Progenitor cell of endocrine pancreas (in vitro differentiated cells): ENCODE data around the gene H1-8. TPM values are rescaled to one million over a fixed set of nuclear protein-coding genes. Genes with fewer than 3 reads are reported as not detected.

Experiments used
- DNase-seq: peaks from one replicate; pipeline ENCODE4 v3.0.0; 2021; ENCODE audit warnings: low spot score; ENCODE audit not compliant: unreplicated experiment
- H3K27ac Mint-ChIP-seq: 2 replicates; pipeline ENCODE4 v1.8.0; 2021; ENCODE audit warnings: mild to moderate bottlenecking, moderate library complexity, mixed read lengths
- H3K27me3 Mint-ChIP-seq: 2 replicates; pipeline ENCODE4 v1.8.0; 2021; ENCODE audit warnings: mixed read lengths
- H3K36me3 Mint-ChIP-seq: 2 replicates; pipeline ENCODE4 v1.8.0; 2022; ENCODE audit warnings: mixed read lengths; ENCODE audit not compliant: insufficient read depth
- H3K4me1 Mint-ChIP-seq: 2 replicates; pipeline ENCODE4 v1.8.0; 2021; ENCODE audit warnings: low read depth, mixed read lengths
- H3K4me3 Mint-ChIP-seq: 2 replicates; pipeline ENCODE4 v1.8.0; 2021; ENCODE audit warnings: low read depth, mild to moderate bottlenecking, moderate library complexity, mixed read lengths
- H3K9me3 Mint-ChIP-seq: 2 replicates; pipeline ENCODE4 v1.8.0; 2021; ENCODE audit warnings: low read depth, mixed read lengths
- total RNA-seq: library from RNA; stranded (reverse); gene quantifications from 2 replicates; pipeline ENCODE4 v1.2.1, GENCODE V29; 2021
- TF ChIP-seq, protein P1 (sequence below): fragments of 200-600 bp; sonication (generic); IDR thresholded peaks from one replicate; pipeline ENCODE4 v1.5.0; 2021; ENCODE audit warnings: antibody characterized with exemption, mild to moderate bottlenecking; ENCODE audit not compliant: unreplicated experiment

The H1-8 gene
- total RNA-seq, 1 donor from 2014 or later: not detected

DNA sequence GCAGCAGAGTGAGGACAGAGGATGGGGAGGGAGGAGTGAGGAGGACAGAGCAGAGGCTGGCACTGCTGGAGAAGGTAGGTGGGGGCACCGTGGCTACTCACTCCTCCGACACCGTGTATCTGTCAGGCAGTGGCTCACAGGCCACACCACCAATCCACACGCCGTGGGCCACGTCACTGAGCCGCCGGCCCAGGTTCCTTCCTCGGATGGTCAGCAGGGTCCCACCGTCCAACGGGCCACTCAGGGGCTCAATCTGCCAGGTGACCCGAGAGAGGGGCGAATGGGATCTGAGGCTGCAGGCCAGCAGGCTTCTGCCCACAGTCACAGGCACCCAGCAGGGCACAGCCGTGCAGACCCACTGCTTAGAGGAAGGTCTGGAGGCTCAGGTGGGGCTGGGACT lies 30.5 kb downstream of the H1-8 start:
- DNase-seq: no peak
- peaks cover 3% of the 10 kb centered on the region for H3K4me1 Mint-ChIP-seq
- no peak overlapping the region for H3K27ac Mint-ChIP-seq
- no peak overlapping the region for H3K4me3 Mint-ChIP-seq
- no peaks in the 10 kb centered on the region for H3K9me3 Mint-ChIP-seq
- H3K36me3 Mint-ChIP-seq: no peaks in the 10 kb centered on the region
- TF ChIP-seq, protein P1, sequence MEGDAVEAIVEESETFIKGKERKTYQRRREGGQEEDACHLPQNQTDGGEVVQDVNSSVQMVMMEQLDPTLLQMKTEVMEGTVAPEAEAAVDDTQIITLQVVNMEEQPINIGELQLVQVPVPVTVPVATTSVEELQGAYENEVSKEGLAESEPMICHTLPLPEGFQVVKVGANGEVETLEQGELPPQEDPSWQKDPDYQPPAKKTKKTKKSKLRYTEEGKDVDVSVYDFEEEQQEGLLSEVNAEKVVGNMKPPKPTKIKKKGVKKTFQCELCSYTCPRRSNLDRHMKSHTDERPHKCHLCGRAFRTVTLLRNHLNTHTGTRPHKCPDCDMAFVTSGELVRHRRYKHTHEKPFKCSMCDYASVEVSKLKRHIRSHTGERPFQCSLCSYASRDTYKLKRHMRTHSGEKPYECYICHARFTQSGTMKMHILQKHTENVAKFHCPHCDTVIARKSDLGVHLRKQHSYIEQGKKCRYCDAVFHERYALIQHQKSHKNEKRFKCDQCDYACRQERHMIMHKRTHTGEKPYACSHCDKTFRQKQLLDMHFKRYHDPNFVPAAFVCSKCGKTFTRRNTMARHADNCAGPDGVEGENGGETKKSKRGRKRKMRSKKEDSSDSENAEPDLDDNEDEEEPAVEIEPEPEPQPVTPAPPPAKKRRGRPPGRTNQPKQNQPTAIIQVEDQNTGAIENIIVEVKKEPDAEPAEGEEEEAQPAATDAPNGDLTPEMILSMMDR: no peak
- H3K27me3 Mint-ChIP-seq: no peaks in the 10 kb centered on the region

DNA sequence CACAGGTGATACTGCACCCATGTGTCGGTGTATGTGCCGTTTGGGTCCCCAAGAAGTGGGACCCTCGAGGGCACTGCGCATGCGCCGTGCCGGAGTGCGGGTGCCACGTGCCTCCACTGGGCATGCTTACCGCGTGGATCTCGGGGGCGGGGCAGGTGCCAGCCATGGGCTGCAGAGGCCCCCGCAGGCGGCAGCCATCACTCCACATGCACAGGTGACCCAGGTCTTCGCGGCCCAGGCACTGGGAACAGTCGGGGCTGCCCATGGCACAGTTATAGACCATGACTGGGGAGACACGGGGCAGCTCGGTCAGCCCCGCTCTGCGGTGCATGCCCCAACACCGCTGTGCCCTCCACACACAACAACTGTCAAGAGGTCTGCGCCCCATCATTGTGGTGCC lies 31.2 kb downstream of the H1-8 start:
- Mint-ChIP-seq H3K36me3 (no peaks in the 10 kb centered on the region), H3K4me1 (peaks cover 3% of the 10 kb centered on the region), H3K27ac (no peak overlapping the region), H3K27me3 (no peaks in the 10 kb centered on the region), H3K9me3 (no peaks in the 10 kb centered on the region), H3K4me3 (no peak overlapping the region)
- TF ChIP-seq, protein P1: no peak
- no peak for DNase-seq

DNA sequence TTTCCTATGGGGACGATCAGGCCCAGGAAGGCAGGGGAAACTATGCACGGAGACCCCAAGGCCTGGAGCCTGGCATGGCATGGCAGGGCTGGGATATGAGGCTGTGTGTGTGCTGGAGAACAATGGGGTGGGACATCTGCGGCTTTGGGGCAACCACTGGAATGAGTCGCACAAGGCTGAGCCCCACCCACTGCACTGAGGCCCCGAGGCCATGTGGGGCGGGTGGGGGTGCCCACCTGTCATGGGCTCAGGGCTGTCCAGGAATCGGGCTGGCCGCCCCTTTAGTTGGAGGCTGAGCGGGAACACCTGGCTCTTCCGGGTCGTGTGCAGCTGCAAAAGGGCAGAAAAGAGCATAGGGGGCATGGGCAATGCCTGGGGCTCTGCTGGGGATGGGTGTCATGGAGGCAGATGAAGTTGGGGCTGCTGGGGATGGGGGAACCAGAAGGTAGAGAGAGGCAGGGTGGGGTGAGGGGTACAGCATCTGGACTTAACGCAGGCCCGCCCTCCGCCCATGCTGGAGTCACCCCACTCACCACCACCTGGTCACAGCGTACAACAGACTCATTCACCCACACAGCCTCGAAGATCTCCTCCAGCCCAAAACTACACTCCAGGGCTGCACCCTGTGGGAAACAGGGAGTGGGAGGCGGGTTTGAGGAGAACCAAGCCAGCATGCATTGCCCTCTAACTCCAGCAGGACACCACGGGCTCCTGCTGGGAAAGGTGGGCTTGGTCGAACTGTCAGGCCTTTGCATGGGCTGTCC lies 32.4 kb downstream of the H1-8 start:
- Mint-ChIP-seq H3K4me3 (no peak overlapping the region), H3K27ac (no peak overlapping the region), H3K4me1 (peaks cover 3% of the 10 kb centered on the region), H3K36me3 (no peaks in the 10 kb centered on the region), H3K9me3 (no peaks in the 10 kb centered on the region), H3K27me3 (no peaks in the 10 kb centered on the region)
- TF ChIP-seq, protein P1: no peak
- DNase-seq: no peak

DNA sequence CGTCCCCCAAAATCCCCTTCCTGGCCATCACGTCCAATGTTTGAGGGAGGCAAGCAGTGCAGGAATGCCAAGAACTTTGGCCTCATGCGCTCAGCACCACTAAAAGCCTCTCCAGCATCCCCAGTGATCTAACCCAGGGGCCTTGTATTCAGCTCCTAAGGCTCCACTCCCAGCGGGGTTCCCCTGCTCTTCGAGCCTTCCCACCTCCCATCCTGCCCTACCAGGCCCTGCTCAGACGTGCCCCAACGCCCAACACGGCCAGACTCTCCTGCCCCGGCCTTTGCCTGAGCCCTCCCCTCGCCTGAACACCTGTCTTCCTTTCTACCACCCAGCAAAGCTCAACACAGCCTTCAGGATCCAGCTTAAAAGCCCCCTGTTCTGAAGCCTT lies 33.0 kb downstream of the H1-8 start:
- Mint-ChIP-seq H3K4me1 (peaks cover 3% of the 10 kb centered on the region), H3K9me3 (no peaks in the 10 kb centered on the region), H3K27ac (peak overlapping the region; percentile 46), H3K4me3 (no peak overlapping the region), H3K27me3 (no peaks in the 10 kb centered on the region), H3K36me3 (no peaks in the 10 kb centered on the region)
- no peak for DNase-seq
- TF ChIP-seq, protein P1: no peak

DNA sequence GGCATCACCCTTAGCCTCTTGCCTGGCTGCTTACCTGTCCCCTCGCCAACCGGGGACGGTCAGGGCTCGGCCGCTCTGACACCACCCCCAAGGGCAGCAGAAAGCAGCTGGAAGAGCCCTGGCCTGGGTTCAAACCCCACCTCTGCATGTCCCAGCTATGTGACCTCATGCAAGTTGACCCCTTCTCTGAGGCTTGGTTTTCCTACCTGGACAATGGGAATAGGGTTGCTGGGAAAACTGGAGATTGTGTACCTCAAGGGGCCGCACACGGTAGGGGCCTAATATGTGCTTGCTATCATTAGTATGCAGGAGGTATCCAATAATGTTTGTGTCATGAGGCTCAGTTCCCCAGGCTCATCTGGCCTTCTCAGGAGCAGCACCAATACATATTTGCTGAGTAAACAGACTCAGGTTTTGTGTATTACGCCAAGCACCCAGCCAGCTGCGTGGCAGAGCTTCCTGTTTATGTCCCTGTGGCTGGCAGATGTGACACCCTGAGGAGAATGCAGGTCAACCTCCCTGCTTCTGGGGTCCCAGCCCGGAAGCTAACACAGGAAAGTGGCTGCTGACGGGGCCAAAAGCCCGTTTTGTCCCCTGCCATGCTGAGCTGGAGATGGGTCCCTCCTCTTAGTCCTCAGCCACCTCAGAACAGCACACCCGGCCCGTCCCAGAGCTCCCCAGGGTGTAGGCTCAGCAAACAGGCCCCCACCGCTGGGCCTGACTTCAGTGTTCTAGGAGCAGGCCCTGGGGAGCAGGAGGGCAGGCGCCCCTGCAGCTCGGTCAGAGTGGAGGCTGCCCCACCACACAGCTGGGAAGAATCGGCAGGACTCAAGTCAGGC lies 33.8 kb downstream of the H1-8 start:
- DNase-seq: no peak
- Mint-ChIP-seq H3K27me3 (no peaks in the 10 kb centered on the region), H3K27ac (peak overlapping the region; percentile 46), H3K4me1 (peaks cover 3% of the 10 kb centered on the region), H3K36me3 (no peaks in the 10 kb centered on the region), H3K9me3 (no peaks in the 10 kb centered on the region), H3K4me3 (no peak overlapping the region)
- TF ChIP-seq, protein P1: no peak
